Measurements from ENCODE around the gene PACSIN2.

GRCh38 chr22:42834177-42834949, 180.6 kb downstream of the PACSIN2 start:
- no peak for TF ChIP-seq CTCF (IDR thresholded peaks at IDR 0.05)
- TF ChIP-seq POLR2A (IDR thresholded peaks at IDR 0.05), result no peak

Data from thyroid gland (tissue), 4 donors.